GM15510 (cell line): ENCODE measurements around the gene CEBPA.

Experiments used
- POLR2A ChIP-seq: IDR thresholded peaks from 3 replicates; pipeline ENCODE4 v1.6.1; 2011; ENCODE audit warnings: borderline replicate concordance; ENCODE audit not compliant: insufficient read length; ENCODE audit errors: extremely low read depth

CEBPA gene

GRCh38 chr19:33261511-33262189 is 40.7 kb downstream of the CEBPA start:
- TF ChIP-seq POLR2A, result no peak

- no peak for TF ChIP-seq POLR2A
These were observed 41.5 kb downstream of the CEBPA start for GRCh38 chr19:33260628-33261418.

GRCh38 chr19:33259539-33259938 is 42.8 kb downstream of the CEBPA start:
- TF ChIP-seq POLR2A, result no peak

- TF ChIP-seq POLR2A, result no peak
These were observed 44.5 kb downstream of the CEBPA start for GRCh38 chr19:33257828-33258227.

- no peak for TF ChIP-seq POLR2A
These were observed 46.1 kb downstream of the CEBPA start for GRCh38 chr19:33256261-33256660.

- no peak for TF ChIP-seq POLR2A
These were observed 46.6 kb downstream of the CEBPA start for GRCh38 chr19:33255781-33256180.

GRCh38 chr19:33254245-33254824 is 48.0 kb downstream of the CEBPA start:
- no peak for TF ChIP-seq POLR2A

- no peak for TF ChIP-seq POLR2A
These were observed 49.4 kb downstream of the CEBPA start for GRCh38 chr19:33252971-33253370.

- no peak for TF ChIP-seq POLR2A
These were observed 49.8 kb downstream of the CEBPA start for GRCh38 chr19:33252418-33252962.

- no peak for TF ChIP-seq POLR2A
These were observed 50.7 kb downstream of the CEBPA start for GRCh38 chr19:33251526-33252090.

- no peak for TF ChIP-seq POLR2A
These were observed 51.3 kb downstream of the CEBPA start for GRCh38 chr19:33251076-33251475.

GRCh38 chr19:33250500-33250899 is 51.8 kb downstream of the CEBPA start:
- no peak for TF ChIP-seq POLR2A
